Inflammatory macrophage treated with lipopolysaccharide for 4 hours (primary cell): ENCODE results near the gene SLC13A2.

Source experiments
- DNase-seq: peaks from one replicate; pipeline ENCODE4 v3.0.0-alpha.2; 2020

The SLC13A2 gene

DNA sequence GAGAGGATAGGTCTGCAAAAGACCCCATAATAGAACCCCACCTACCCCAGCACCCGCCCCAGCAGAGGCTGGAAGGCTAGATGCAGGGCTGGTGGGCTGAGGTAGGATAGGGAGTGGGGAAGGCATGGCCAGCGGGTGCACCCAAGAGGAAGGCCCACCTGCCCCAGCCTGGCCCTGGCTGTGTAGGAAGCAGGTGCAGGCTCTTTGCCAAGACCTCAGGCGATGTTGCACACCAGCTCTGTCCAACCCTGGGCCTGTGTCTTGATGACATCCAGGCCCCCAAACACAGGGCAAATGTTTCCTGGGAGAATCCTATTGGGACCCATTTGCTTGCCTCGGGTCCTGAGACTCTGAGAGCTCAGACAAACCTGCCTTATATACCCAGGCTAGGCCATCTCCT lies 66.8 kb downstream of the SLC13A2 start:
- no peak for DNase-seq

DNA sequence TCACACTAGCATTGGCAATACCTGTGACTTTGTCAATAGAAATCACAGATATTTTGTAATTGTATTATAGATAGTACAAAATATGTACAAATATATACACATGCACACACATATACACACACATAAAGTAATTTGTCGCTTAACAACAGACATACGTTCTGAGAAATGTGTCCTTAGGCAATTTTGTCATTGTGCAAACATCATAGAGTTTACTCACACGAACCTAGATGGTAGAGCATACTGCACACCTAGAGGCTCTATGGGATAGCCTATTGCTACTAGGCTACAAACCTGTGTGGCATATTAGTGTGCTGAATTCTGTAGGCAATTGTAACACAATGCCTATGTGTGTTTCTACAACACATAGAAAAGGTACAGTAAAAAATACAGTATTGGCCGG lies 68.0 kb downstream of the SLC13A2 start:
- DNase-seq = no peak

DNA sequence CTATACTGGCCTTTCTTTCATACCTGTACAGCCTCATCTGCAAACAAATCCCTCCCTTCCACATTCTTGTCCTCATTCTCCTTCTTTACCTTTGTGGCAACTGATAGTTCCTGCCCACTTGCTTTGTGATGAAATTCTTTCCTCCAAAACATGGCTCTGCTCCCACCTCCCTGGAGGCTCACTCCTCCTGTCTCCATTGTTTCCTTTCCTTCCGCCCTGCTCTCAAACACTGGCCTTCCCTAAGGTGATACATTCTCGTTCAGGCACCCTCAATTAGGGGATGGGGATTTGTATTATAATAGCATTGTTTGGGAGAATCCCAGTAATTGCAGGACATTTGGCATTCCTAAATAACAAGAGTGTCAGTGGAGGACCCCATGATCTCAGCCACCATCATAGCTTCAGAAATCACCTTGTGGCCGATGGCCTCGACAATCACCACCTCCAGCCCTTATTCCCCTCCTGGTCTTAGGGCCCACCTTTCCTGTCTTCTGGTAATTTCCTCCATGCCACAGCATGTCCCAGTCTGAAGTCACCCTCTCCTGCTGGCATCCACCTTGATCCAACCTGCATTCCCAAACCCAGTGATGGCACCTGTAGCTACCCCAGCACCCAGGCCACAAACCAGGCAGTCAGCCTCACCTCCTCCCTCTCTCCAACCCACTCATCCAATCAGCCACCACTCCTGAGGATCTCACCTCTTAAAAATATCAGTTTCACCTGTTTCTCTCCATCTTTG lies 71.1 kb downstream of the SLC13A2 start:
- DNase-seq = no peak

DNA sequence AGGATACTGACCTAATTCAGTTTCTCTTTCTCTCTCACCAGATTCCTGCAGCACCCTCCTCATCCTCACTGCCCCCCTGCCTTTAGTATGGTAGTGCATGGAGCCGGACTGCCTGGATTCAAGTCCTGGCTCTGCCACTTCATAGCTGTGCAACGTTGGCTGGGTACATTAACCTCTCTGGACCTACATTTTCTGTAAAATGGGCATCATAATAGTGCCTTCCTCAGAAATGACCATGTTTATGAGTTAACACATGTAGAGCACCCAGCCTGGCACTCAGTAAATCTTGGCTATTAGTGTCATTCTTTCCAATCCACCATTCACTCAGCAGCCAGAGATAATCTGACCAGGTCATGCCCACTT lies 71.7 kb downstream of the SLC13A2 start:
- DNase-seq = no peak

- DNase-seq = no peak
Observed at GRCh38 chr17:28545787-28546415, 72.5 kb downstream of the SLC13A2 start.

DNA sequence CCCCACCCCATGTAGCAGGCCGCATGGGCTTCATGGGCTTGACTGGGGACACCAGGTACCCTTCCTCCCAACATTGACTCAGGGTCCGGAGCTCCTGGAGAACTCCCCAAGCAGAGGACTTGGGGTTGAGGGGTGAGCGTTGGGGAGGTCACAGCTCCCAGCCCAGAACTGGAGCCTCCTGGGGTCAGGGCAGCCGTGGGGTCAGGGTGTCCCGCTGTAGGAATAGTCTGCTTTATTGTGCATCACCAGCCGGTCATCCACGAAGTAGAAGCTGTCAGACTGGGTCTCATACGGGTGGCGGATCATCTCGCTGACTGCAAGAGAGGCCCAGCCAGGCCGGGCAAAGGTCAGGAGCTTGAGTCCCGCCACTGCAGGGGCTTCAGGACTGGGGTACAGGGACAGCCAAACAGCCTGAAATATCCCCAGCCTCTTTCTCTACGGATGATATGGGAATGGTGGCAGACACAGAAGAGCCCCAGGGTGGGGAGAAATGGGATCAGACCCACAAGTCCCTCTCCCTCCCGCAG lies 73.7 kb downstream of the SLC13A2 start:
- DNase-seq = no peak
